ENCODE results near the gene BSX. TPM values are rescaled to one million over a fixed set of nuclear protein-coding genes. Genes with fewer than 3 reads are reported as not detected.

Gene BSX
- total and polyA plus RNA-seq, 2 of the 4 experiments (the other 2 are of a cell fraction): not detected

- H3K14ac ChIP-seq (replicated peaks; ENCODE audit: low read depth, low read length): no peak overlapping the region
- no peak overlapping the region for H3K27ac ChIP-seq (ENCODE audit: insufficient read depth, low read length)
- H3K27me3 ChIP-seq (ENCODE audit: control insufficient read depth, insufficient read depth, low read length): peaks cover 79% of the 10 kb centered on the region
- WGBS, 2 experiments (ENCODE audit: extremely low coverage in 2 of 2, insufficient read length in 1 of 2): no CpG with 5 or more reads among the region's 7 CpGs
- no peak overlapping the region for H2BK5ac ChIP-seq (ENCODE audit: low read depth, low read length, poor library complexity, severe bottlenecking)
- no peak overlapping the region for H2AK5ac ChIP-seq (ENCODE audit: low read depth, low read length)
- no peak overlapping the region for H4K91ac ChIP-seq (ENCODE audit: insufficient read depth, low read depth, low read length)
- no peak overlapping the region for H2BK120ac ChIP-seq (ENCODE audit: low read depth, low read length)
- ChIA-PET CTCF (no interaction called here), POLR2A (ENCODE audit: unreplicated experiment) (no interaction called here)
- H4K5ac ChIP-seq (ENCODE audit: low read depth, low read length): no peak overlapping the region
- no peaks in the 10 kb centered on the region for H3K36me3 ChIP-seq (ENCODE audit: control insufficient read depth, insufficient read depth, low read length)
- H4K8ac ChIP-seq (ENCODE audit: low read depth in 2 of 2, low read length in 2 of 2): no peak overlapping the region
- no peak overlapping the region for H3K4me3 ChIP-seq (ENCODE audit: insufficient read depth, low read depth, low read length)
- TF ChIP-seq RFX5 (IDR thresholded peaks at IDR 0.05; ENCODE audit: low read depth, low read length): no peak
- TF ChIP-seq CHD1 (IDR thresholded peaks at IDR 0.05; ENCODE audit: low read depth, low read length): no peak
- TF ChIP-seq MXI1 (IDR thresholded peaks at IDR 0.05; ENCODE audit: borderline replicate concordance, low read depth, low read length): no peak
- no peak for TF ChIP-seq MAFK (IDR thresholded peaks at IDR 0.05; ENCODE audit: low read depth, low read length)
- no peak for TF ChIP-seq CEBPB (IDR thresholded peaks at IDR 0.05; ENCODE audit: low read depth, low read length)
- TF ChIP-seq RCOR1 (IDR thresholded peaks at IDR 0.05; ENCODE audit: insufficient replicate concordance, low read length): no peak
- TF ChIP-seq, protein P1, sequence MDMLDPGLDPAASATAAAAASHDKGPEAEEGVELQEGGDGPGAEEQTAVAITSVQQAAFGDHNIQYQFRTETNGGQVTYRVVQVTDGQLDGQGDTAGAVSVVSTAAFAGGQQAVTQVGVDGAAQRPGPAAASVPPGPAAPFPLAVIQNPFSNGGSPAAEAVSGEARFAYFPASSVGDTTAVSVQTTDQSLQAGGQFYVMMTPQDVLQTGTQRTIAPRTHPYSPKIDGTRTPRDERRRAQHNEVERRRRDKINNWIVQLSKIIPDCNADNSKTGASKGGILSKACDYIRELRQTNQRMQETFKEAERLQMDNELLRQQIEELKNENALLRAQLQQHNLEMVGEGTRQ (IDR thresholded peaks at IDR 0.05; ENCODE audit: low read depth, low read length): no peak
- no peak for TF ChIP-seq SMC3 (IDR thresholded peaks at IDR 0.05; ENCODE audit: low read depth, low read length)
- TF ChIP-seq CTCF (conservative IDR thresholded peaks at IDR 0.05; ENCODE audit: low read depth, low read length): no peak
- no peak for TF ChIP-seq FOS (IDR thresholded peaks at IDR 0.05; ENCODE audit: low read depth, low read length)
- TF ChIP-seq BHLHE40 (IDR thresholded peaks at IDR 0.05; ENCODE audit: low read depth, low read length): no peak
- no peak for TF ChIP-seq MAZ (IDR thresholded peaks at IDR 0.05; ENCODE audit: borderline replicate concordance, low read depth, low read length)
- no peak for TF ChIP-seq POLR2A (IDR thresholded peaks at IDR 0.05; ENCODE audit: low read depth, low read length)
- no peak overlapping the region for H3K9ac ChIP-seq (ENCODE audit: low read depth, low read length)
- H3K79me1 ChIP-seq (ENCODE audit: low read depth in 1 of 2, low read length in 2 of 2): no peaks in the 10 kb centered on the region
- H3K18ac ChIP-seq (ENCODE audit: low read depth, low read length): no peak overlapping the region
- intact Hi-C loops (cut with micrococcal nuclease) (no loop called here), in situ Hi-C loops (cut with MboI; ENCODE audit: low sequenced_read_pairs) (no loop called here), dilution Hi-C loops (cut with HindIII; ENCODE audit: low sequenced_read_pairs, unreplicated experiment) (no loop called here)
- H2BK15ac ChIP-seq (ENCODE audit: low read depth, low read length): no peak overlapping the region
- ATAC-seq (ENCODE audit: low read depth): no peak
- no peak overlapping the region for H3K56ac ChIP-seq (ENCODE audit: extremely low read depth, insufficient read depth, low read length)
- H3K9me3 ChIP-seq (ENCODE audit: control insufficient read depth, insufficient read depth, low read length): peaks cover 6% of the 10 kb centered on the region
- H4K20me1 ChIP-seq (ENCODE audit: insufficient read depth, low read length): no peaks in the 10 kb centered on the region
- no peak overlapping the region for H3K4ac ChIP-seq (ENCODE audit: low read depth, low read length)
- BruUV-seq (replicated peaks): no TSS peak
- no peak overlapping the region for H2AFZ ChIP-seq (replicated peaks; ENCODE audit: low read length, poor library complexity)
- no peak overlapping the region for H3K23ac ChIP-seq (ENCODE audit: low read depth, low read length)
- no peak overlapping the region for H3K4me2 ChIP-seq (ENCODE audit: low read depth, low read length)
- no peaks in the 10 kb centered on the region for H3K9me1 ChIP-seq (ENCODE audit: insufficient read depth, low read length)
- no peak overlapping the region for H2BK20ac ChIP-seq (ENCODE audit: low read depth, low read length)
- no peaks in the 10 kb centered on the region for H3K4me1 ChIP-seq (ENCODE audit: control insufficient read depth, insufficient read depth, low read length)
- no peak overlapping the region for H2AK9ac ChIP-seq (replicated peaks; ENCODE audit: low read depth, low read length, poor library complexity)
- no peak for DNase-seq
These were observed 3.4 kb downstream of the BSX start for GRCh38 chr11:122978299-122978620.

Measured in IMR-90 (cell line).